Measurements from ENCODE around the gene NPRL2. TPM values are rescaled to one million over a fixed set of nuclear protein-coding genes. Genes with fewer than 3 reads are reported as not detected.

Gene NPRL2
- total RNA-seq, 2 experiments from 2014 or later: 27.9 to 52.5 TPM

DNA sequence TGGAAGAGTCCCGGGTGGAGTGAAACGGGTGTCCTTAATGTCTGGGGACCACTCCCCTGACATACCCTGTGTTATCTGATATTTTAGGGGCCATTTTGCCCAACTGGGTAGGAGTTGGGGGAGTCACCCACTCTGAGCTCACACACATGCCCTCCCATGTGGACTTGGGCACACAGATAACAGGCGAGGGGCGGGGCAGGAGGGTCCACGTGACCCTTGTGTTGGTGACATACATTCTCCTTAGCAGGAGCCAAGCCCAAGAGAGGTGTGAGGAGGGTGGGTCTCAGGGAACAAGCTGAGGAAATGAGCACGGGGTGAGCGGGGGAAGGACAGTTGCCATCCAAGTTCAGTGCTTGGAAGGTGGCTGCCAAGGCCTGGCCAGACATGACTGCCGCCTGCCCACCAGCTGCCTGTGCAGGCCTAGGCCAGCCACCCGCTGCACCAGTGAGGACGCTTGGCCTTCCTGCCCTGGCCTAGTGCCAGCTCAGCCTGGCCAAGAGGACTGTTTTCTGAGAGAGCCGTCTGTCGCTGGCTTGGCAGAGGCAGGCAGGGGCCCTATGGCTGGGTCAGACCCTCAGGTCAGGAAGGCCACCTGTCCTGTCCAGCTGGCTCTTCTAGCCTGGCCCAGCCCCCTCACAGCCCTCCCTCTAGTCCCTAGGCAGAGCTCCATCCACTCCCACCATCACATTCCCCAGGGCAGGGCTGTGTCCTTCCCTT, 40.1 kb upstream of the NPRL2 start:
- Histone ChIP-seq H4K20me1 (ENCODE audit: insufficient read depth, low read length) (no peaks in the 10 kb centered on the region), H3K9me2 (ENCODE audit: insufficient read depth, low read length) (no peaks in the 10 kb centered on the region), H3K4me1 (ENCODE audit: insufficient read depth, low read length, poor library complexity, severe bottlenecking) (no peaks in the 10 kb centered on the region), H3K27ac (ENCODE audit: low read depth, low read length, poor library complexity, severe bottlenecking) (no peak overlapping the region), H3K4me3 (ENCODE audit: low read depth, low read length, poor library complexity, severe bottlenecking) (no peak overlapping the region), H2AFZ (ENCODE audit: low read length) (no peak overlapping the region), H3K9me3 (ENCODE audit: low read length) (no peaks in the 10 kb centered on the region), H3K36me3 (ENCODE audit: insufficient read depth, low read length) (no peaks in the 10 kb centered on the region), H3K4me2 (ENCODE audit: low read length) (no peak overlapping the region), H3K79me2 (ENCODE audit: insufficient read depth, low read depth, low read length) (no peaks in the 10 kb centered on the region)
- BruUV-seq (replicated peaks): no TSS peak
- CTCF ChIA-PET (ENCODE audit: unreplicated experiment): no interaction called here
- POLR2A ChIA-PET: no interaction called here
- TF ChIP-seq, protein P1, sequence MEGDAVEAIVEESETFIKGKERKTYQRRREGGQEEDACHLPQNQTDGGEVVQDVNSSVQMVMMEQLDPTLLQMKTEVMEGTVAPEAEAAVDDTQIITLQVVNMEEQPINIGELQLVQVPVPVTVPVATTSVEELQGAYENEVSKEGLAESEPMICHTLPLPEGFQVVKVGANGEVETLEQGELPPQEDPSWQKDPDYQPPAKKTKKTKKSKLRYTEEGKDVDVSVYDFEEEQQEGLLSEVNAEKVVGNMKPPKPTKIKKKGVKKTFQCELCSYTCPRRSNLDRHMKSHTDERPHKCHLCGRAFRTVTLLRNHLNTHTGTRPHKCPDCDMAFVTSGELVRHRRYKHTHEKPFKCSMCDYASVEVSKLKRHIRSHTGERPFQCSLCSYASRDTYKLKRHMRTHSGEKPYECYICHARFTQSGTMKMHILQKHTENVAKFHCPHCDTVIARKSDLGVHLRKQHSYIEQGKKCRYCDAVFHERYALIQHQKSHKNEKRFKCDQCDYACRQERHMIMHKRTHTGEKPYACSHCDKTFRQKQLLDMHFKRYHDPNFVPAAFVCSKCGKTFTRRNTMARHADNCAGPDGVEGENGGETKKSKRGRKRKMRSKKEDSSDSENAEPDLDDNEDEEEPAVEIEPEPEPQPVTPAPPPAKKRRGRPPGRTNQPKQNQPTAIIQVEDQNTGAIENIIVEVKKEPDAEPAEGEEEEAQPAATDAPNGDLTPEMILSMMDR (conservative IDR thresholded peaks at IDR 0.05; ENCODE audit: low read length): no peak
- no peak for TF ChIP-seq EZH2phosphoT487 (IDR thresholded peaks at IDR 0.05; ENCODE audit: borderline replicate concordance, low read depth, low read length)
- DNase-seq (ENCODE audit: low spot score): no peak
- intact Hi-C loops (cut with micrococcal nuclease; ENCODE audit: unreplicated experiment): no loop called here

DNA sequence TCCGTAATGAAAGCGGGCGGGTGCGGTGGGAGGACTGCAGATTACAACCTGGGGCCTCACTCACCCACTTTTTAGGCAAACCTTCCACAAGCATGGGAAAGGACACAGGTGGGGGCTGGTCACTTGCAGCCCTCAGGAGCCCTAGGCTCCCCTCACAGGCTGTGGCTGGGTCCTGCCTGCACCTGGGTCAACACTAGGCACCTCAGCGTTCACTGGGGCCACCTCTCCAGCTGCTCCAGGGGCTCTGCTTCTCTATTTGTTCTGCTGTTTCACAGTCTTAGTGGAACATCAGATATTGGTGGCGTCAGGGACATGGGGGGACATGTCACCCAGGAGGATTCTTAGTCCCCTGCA, 38.8 kb upstream of the NPRL2 start:
- no peaks in the 10 kb centered on the region for H3K9me2 ChIP-seq (ENCODE audit: insufficient read depth, low read length)
- no peak for DNase-seq (ENCODE audit: low spot score)
- no peak overlapping the region for H3K27ac ChIP-seq (ENCODE audit: low read depth, low read length, poor library complexity, severe bottlenecking)
- no peak overlapping the region for H3K4me2 ChIP-seq (ENCODE audit: low read length)
- H4K20me1 ChIP-seq (ENCODE audit: insufficient read depth, low read length): no peaks in the 10 kb centered on the region
- BruUV-seq (replicated peaks): no TSS peak
- CTCF ChIA-PET (ENCODE audit: unreplicated experiment): interaction anchor here (0.6 kb wide), 1 partner anchor 40 kb away, joined by 8 read pairs; no protein-coding TSS in a partner anchor
- H3K4me1 ChIP-seq (ENCODE audit: insufficient read depth, low read length, poor library complexity, severe bottlenecking): no peaks in the 10 kb centered on the region
- intact Hi-C loops (cut with micrococcal nuclease; ENCODE audit: unreplicated experiment): no loop called here
- H3K79me2 ChIP-seq (ENCODE audit: insufficient read depth, low read depth, low read length): no peaks in the 10 kb centered on the region
- no peak for TF ChIP-seq EZH2phosphoT487 (IDR thresholded peaks at IDR 0.05; ENCODE audit: borderline replicate concordance, low read depth, low read length)
- TF ChIP-seq, protein P1 (conservative IDR thresholded peaks at IDR 0.05; ENCODE audit: low read length): no peak
- no peak overlapping the region for H2AFZ ChIP-seq (ENCODE audit: low read length)
- H3K36me3 ChIP-seq (ENCODE audit: insufficient read depth, low read length): no peaks in the 10 kb centered on the region
- no peak overlapping the region for H3K4me3 ChIP-seq (ENCODE audit: low read depth, low read length, poor library complexity, severe bottlenecking)
- POLR2A ChIA-PET: no interaction called here
- H3K9me3 ChIP-seq (ENCODE audit: low read length): no peaks in the 10 kb centered on the region

DNA sequence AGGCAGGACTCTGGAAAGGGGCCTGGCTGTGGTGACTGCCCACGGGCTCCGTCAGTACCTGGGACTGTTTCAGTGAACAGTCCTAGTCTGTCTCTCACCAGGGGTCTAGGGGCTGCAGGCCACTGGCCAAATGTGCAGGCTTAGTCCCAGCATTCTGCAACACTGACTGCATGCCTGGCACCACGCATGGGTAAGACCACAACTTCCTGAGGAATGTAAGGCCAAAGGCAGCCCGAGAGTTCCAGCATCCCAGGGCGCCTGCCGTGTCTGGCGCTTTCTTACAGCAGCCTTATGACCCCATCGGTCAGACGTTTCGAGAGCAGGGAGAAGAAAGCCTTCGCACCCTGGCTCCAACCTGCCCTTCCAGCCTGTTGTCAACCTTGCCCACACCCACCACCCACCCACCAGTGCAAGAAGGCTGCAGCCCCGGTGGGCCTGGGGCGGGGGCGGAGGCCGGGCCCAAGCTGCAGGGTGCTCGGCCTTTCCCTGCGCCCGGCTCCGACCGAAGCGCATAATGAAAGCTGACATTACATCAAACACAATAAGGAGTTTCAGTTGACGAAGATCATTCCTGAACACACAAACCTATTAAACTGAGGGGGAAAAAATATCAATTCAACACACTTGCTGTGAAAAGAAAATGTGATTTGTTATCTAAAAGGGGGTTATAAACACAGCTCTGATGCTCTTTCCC, 38.3 kb upstream of the NPRL2 start:
- ChIA-PET POLR2A (no interaction called here), CTCF (ENCODE audit: unreplicated experiment) (interaction anchor here (0.6 kb wide), 1 partner anchor 39 kb away, joined by 8 read pairs; no protein-coding TSS in a partner anchor)
- no peaks in the 10 kb centered on the region for H3K9me3 ChIP-seq (ENCODE audit: low read length)
- H4K20me1 ChIP-seq (ENCODE audit: insufficient read depth, low read length): no peaks in the 10 kb centered on the region
- H3K36me3 ChIP-seq (ENCODE audit: insufficient read depth, low read length): no peaks in the 10 kb centered on the region
- DNase-seq (ENCODE audit: low spot score): no peak
- no peak overlapping the region for H3K4me3 ChIP-seq (ENCODE audit: low read depth, low read length, poor library complexity, severe bottlenecking)
- H3K4me2 ChIP-seq (ENCODE audit: low read length): no peak overlapping the region
- H3K4me1 ChIP-seq (ENCODE audit: insufficient read depth, low read length, poor library complexity, severe bottlenecking): no peaks in the 10 kb centered on the region
- intact Hi-C loops (cut with micrococcal nuclease; ENCODE audit: unreplicated experiment): loop anchor here (1.0 kb wide), 1 partner anchor 42 kb away; no protein-coding TSS in a partner anchor
- BruUV-seq (replicated peaks): no TSS peak
- TF ChIP-seq, protein P1 (conservative IDR thresholded peaks at IDR 0.05; ENCODE audit: low read length): no peak; the same call in 1 of the 2 replicates
- TF ChIP-seq EZH2phosphoT487 (IDR thresholded peaks at IDR 0.05; ENCODE audit: borderline replicate concordance, low read depth, low read length): no peak
- no peak overlapping the region for H3K27ac ChIP-seq (ENCODE audit: low read depth, low read length, poor library complexity, severe bottlenecking)
- no peak overlapping the region for H2AFZ ChIP-seq (ENCODE audit: low read length)
- no peaks in the 10 kb centered on the region for H3K9me2 ChIP-seq (ENCODE audit: insufficient read depth, low read length)
- no peaks in the 10 kb centered on the region for H3K79me2 ChIP-seq (ENCODE audit: insufficient read depth, low read depth, low read length)
